Chondrocyte (in vitro differentiated cells): ENCODE measurements around the gene TENT4A. TPM values are rescaled to one million over a fixed set of nuclear protein-coding genes. Genes with fewer than 3 reads are reported as not detected.

Experiments used
- DNase-seq: peaks from one replicate; pipeline ENCODE4 v3.0.0; 2021; ENCODE audit warnings: mixed read lengths, low spot score
- H3K27ac Mint-ChIP-seq: one replicate; pipeline ENCODE4 v1.8.0; 2021; ENCODE audit warnings: mild to moderate bottlenecking, moderate library complexity, mixed read lengths; ENCODE audit not compliant: unreplicated experiment
- H3K27me3 Mint-ChIP-seq: 2 replicates; pipeline ENCODE4 v1.8.0; 2021; ENCODE audit warnings: low read depth, mixed read lengths
- H3K36me3 Mint-ChIP-seq: 2 replicates; pipeline ENCODE4 v1.8.0; 2021; ENCODE audit warnings: low read depth, mixed read lengths
- H3K4me1 Mint-ChIP-seq: 2 replicates; pipeline ENCODE4 v1.8.0; 2021; ENCODE audit warnings: low read depth, mild to moderate bottlenecking, mixed read lengths
- H3K4me3 Mint-ChIP-seq: one replicate; pipeline ENCODE4 v1.8.0; 2021; ENCODE audit warnings: mild to moderate bottlenecking, moderate library complexity, mixed read lengths; ENCODE audit not compliant: unreplicated experiment
- H3K9me3 Mint-ChIP-seq: 2 replicates; pipeline ENCODE4 v1.8.0; 2021; ENCODE audit warnings: low read depth, mixed read lengths
- total RNA-seq: library from RNA; stranded (reverse); gene quantifications from 3 replicates; pipeline ENCODE4 v1.2.1, GENCODE V29; 2021
- TF ChIP-seq, protein P1 (sequence below): fragments of 200-600 bp; sonication (generic); IDR thresholded peaks from 2 replicates; pipeline ENCODE4 v1.5.0; 2021; ENCODE audit warnings: antibody characterized with exemption, mild to moderate bottlenecking, moderate library complexity

The TENT4A gene
- total RNA-seq, 1 donor from 2014 or later = 21.5 TPM

DNA sequence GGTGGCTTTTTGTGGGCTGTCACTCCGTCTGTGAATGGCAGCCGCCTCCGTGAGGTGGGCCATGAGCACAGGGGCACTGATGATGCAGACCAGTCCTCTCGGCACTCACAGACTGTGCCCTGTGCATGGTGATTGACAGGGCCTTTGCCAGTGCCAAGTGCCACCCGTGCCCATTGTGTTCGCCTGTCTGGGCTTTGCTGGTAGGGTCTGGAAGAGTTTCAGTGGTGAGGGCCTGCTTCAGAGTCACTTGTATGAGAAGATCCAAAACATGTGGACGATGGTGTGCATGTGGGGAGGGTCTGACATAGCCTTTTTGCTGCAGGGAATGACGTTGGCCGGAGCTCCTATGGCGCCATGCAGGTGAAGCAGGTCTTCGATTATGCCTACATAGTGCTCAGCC, 34.9 kb downstream of the TENT4A start:
- Mint-ChIP-seq H3K9me3 (no peaks in the 10 kb centered on the region), H3K27me3 (no peaks in the 10 kb centered on the region), H3K36me3 (peaks cover 29% of the 10 kb centered on the region), H3K4me3 (no peak overlapping the region), H3K4me1 (peaks cover 2% of the 10 kb centered on the region), H3K27ac (no peak overlapping the region)
- peak; percentile 64 for DNase-seq
- TF ChIP-seq, protein P1, sequence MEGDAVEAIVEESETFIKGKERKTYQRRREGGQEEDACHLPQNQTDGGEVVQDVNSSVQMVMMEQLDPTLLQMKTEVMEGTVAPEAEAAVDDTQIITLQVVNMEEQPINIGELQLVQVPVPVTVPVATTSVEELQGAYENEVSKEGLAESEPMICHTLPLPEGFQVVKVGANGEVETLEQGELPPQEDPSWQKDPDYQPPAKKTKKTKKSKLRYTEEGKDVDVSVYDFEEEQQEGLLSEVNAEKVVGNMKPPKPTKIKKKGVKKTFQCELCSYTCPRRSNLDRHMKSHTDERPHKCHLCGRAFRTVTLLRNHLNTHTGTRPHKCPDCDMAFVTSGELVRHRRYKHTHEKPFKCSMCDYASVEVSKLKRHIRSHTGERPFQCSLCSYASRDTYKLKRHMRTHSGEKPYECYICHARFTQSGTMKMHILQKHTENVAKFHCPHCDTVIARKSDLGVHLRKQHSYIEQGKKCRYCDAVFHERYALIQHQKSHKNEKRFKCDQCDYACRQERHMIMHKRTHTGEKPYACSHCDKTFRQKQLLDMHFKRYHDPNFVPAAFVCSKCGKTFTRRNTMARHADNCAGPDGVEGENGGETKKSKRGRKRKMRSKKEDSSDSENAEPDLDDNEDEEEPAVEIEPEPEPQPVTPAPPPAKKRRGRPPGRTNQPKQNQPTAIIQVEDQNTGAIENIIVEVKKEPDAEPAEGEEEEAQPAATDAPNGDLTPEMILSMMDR = no peak

GRCh38 chr5:6749026-6749716, 35.9 kb downstream of the TENT4A start:
- Mint-ChIP-seq H3K4me3 (no peak overlapping the region), H3K36me3 (peaks cover 30% of the 10 kb centered on the region), H3K27me3 (no peaks in the 10 kb centered on the region), H3K9me3 (no peaks in the 10 kb centered on the region), H3K4me1 (no peaks in the 10 kb centered on the region), H3K27ac (no peak overlapping the region)
- no peak for DNase-seq
- TF ChIP-seq, protein P1 = no peak

GRCh38 chr5:6750142-6750840, 37.1 kb downstream of the TENT4A start:
- H3K27ac Mint-ChIP-seq = no peak overlapping the region
- TF ChIP-seq, protein P1 = no peak

DNA sequence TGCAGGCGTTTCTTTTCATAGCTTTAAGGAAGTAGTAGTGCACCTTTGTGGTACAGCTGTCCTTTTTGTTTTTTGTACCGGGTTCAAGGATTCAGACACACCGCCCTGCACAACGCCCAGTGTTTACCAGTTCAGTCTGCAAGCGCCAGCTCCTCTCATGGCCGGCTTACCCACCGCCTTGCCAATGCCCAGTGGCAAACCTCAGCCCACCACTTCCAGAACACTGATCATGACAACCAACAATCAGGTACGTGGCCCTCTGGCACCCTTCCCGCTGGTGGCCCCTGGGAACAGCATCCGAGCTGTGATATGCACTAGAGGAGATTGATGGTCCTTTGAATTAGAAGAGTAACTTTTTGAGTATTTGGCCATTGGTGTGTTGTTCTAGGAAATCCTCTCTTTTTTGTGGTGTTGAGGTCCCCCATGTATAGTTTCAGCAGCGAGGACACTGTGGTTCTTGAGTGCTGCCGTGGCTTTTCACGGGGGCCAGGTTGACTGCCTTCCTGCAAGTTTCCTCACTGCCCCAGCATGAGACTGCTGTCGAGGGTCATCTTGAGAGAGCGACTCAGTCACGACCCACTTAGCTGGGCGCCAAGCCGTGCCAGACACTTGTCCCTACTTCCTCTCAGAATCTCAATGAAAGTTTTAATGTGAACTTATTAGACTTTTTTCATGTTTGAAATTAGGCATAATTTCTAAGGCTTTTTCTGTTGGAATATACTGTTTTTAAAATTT, 37.9 kb downstream of the TENT4A start:
- no peak overlapping the region for H3K4me3 Mint-ChIP-seq
- no peak for DNase-seq
- no peaks in the 10 kb centered on the region for H3K4me1 Mint-ChIP-seq
- H3K27me3 Mint-ChIP-seq = no peaks in the 10 kb centered on the region
- TF ChIP-seq, protein P1 = no peak
- peaks cover 41% of the 10 kb centered on the region for H3K36me3 Mint-ChIP-seq
- no peaks in the 10 kb centered on the region for H3K9me3 Mint-ChIP-seq
- H3K27ac Mint-ChIP-seq = no peak overlapping the region

More at GRCh38 chr5:6750142-6750840, 37.1 kb downstream of the TENT4A start:
- Mint-ChIP-seq H3K27me3 (no peaks in the 10 kb centered on the region), H3K9me3 (no peaks in the 10 kb centered on the region), H3K4me3 (no peak overlapping the region), H3K36me3 (peaks cover 37% of the 10 kb centered on the region), H3K4me1 (no peaks in the 10 kb centered on the region)
- DNase-seq = no peak

- Mint-ChIP-seq H3K4me3 (no peak overlapping the region), H3K36me3 (peaks cover 45% of the 10 kb centered on the region), H3K27me3 (no peaks in the 10 kb centered on the region), H3K4me1 (no peaks in the 10 kb centered on the region), H3K27ac (no peak overlapping the region), H3K9me3 (no peaks in the 10 kb centered on the region)
- DNase-seq = no peak
- TF ChIP-seq, protein P1 = no peak
Measured at GRCh38 chr5:6752236-6752635, 39.0 kb downstream of the TENT4A start.
